DND-41 (cell line): ENCODE results near the gene C3orf20.

ENCODE experiments used
- ATAC-seq: fragments of 200-7000 bp; cut with Tn5 transposase; 3 replicates; pipeline ENCODE4 v1.9.1; 2021; ENCODE audit warnings: low read depth; ENCODE audit not compliant: insufficient read depth
- DNase-seq: peaks from one replicate; pipeline ENCODE4 v3.0.0-alpha.2; 2020
- H2AFZ ChIP-seq: 2 replicates; pipeline ENCODE4 v1.6.0; 2012; ENCODE audit warnings: low read depth, low read length
- H3K27ac ChIP-seq: 2 replicates; pipeline ENCODE4 v1.5.1; 2012; ENCODE audit warnings: low read length, inconsistent platforms
- H3K27me3 ChIP-seq: fragments of 200-600 bp; sonication (generic); 2 replicates; pipeline ENCODE4 v1.6.0; 2012; ENCODE audit warnings: low read length, mild to moderate bottlenecking, inconsistent platforms; ENCODE audit not compliant: insufficient read depth, poor library complexity
- H3K36me3 ChIP-seq: 2 replicates; pipeline ENCODE4 v1.5.1; 2012; ENCODE audit warnings: low read length, inconsistent platforms; ENCODE audit not compliant: insufficient read depth
- H3K4me1 ChIP-seq: 2 replicates; pipeline ENCODE4 v1.5.1; 2012; ENCODE audit warnings: mild to moderate bottlenecking, low read length; ENCODE audit not compliant: insufficient read depth
- H3K4me2 ChIP-seq: 2 replicates; pipeline ENCODE4 v1.6.0; 2012; ENCODE audit warnings: mild to moderate bottlenecking, moderate library complexity, low read length, inconsistent platforms; ENCODE audit not compliant: insufficient read depth
- H3K4me3 ChIP-seq, 2 experiments: fragments of 200-600 bp in 1 of 2; shearing (Covaris generic) in 1 of 2; 2 replicates each; pipeline ENCODE4 v1.5.1; 2012 to 2016; ENCODE audit warnings: inconsistent platforms in 2 of 2, low read length in 2 of 2, mild to moderate bottlenecking in 2 of 2, low read depth in 1 of 2, moderate library complexity in 1 of 2
- H3K79me2 ChIP-seq: 2 replicates; pipeline ENCODE4 v1.6.0; 2012; ENCODE audit warnings: low read length, inconsistent platforms; ENCODE audit not compliant: insufficient read depth
- H3K9ac ChIP-seq: 2 replicates; pipeline ENCODE4 v1.6.0; 2012; ENCODE audit warnings: low read depth, mild to moderate bottlenecking, inconsistent platforms, low read length, moderate library complexity
- H3K9me3 ChIP-seq: 2 replicates; pipeline ENCODE4 v1.5.1; 2012; ENCODE audit warnings: low read length, moderate library complexity, mild to moderate bottlenecking, inconsistent platforms; ENCODE audit not compliant: insufficient read depth, severe bottlenecking
- H4K20me1 ChIP-seq: 2 replicates; pipeline ENCODE4 v1.6.0; 2012; ENCODE audit warnings: low read length; ENCODE audit not compliant: insufficient read depth
- EZH2 ChIP-seq: IDR thresholded peaks from 3 replicates; pipeline ENCODE4 v1.6.1; 2012; ENCODE audit warnings: borderline replicate concordance, low read depth, mild to moderate bottlenecking, moderate library complexity, low read length, inconsistent platforms; ENCODE audit not compliant: severe bottlenecking
- TF ChIP-seq, protein P1 (sequence below): IDR thresholded peaks from 2 replicates; pipeline ENCODE4 v1.5.1; 2012; ENCODE audit warnings: borderline replicate concordance, low read length, moderate library complexity, mild to moderate bottlenecking; ENCODE audit not compliant: poor library complexity, severe bottlenecking; ENCODE audit errors: extremely low read depth

C3orf20 gene

GRCh38 chr3:14783480-14784086, 108.6 kb downstream of the C3orf20 start:
- Histone ChIP-seq H3K4me2 (no peak overlapping the region), H3K4me3 (no peak overlapping the region), H3K36me3 (no peaks in the 10 kb centered on the region), H3K9ac (no peak overlapping the region), H3K79me2 (no peaks in the 10 kb centered on the region), H2AFZ (no peak overlapping the region), H3K27ac (no peak overlapping the region), H3K4me1 (no peaks in the 10 kb centered on the region), H4K20me1 (no peaks in the 10 kb centered on the region), H3K9me3 (peaks cover 7% of the 10 kb centered on the region), H3K27me3 (no peaks in the 10 kb centered on the region)
- no peak for DNase-seq
- TF ChIP-seq, protein P1, sequence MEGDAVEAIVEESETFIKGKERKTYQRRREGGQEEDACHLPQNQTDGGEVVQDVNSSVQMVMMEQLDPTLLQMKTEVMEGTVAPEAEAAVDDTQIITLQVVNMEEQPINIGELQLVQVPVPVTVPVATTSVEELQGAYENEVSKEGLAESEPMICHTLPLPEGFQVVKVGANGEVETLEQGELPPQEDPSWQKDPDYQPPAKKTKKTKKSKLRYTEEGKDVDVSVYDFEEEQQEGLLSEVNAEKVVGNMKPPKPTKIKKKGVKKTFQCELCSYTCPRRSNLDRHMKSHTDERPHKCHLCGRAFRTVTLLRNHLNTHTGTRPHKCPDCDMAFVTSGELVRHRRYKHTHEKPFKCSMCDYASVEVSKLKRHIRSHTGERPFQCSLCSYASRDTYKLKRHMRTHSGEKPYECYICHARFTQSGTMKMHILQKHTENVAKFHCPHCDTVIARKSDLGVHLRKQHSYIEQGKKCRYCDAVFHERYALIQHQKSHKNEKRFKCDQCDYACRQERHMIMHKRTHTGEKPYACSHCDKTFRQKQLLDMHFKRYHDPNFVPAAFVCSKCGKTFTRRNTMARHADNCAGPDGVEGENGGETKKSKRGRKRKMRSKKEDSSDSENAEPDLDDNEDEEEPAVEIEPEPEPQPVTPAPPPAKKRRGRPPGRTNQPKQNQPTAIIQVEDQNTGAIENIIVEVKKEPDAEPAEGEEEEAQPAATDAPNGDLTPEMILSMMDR: no peak
- no peak for TF ChIP-seq EZH2
- no peak for ATAC-seq

DNA sequence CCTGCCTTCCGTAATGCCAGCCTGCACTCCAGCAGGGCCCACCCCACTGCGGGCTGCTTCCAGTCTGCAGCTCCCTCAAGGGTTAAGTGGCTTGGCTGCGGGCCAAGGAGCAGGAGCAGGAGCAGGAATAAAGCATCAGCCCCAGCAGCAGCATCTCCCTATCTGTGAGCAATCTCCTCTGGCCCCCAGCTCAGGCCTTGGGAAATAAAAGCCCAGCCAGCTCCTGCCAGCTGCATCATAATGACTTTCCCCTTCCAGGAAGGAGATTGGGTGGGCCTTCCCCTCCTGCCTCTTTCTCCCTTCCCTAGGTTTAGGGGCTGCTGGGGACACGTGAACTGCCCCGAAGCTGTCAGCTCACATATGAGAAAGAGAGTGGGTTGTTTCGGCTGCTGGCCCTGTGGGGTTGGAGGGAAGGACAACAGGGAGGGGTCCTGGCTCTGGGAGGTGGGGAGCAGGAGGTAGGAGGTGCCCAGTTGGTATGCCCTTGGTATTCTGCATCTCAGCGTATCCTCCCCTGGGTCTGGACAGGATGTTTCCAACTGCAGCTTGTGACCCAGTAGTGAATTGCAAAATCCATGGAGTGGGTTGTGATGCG, 109.2 kb downstream of the C3orf20 start:
- DNase-seq (no peak), ATAC-seq (no peak)
- Histone ChIP-seq H3K9me3 (peaks cover 2% of the 10 kb centered on the region), H3K4me3 (no peak overlapping the region), H2AFZ (no peak overlapping the region), H3K36me3 (no peaks in the 10 kb centered on the region), H3K9ac (no peak overlapping the region), H3K27me3 (no peaks in the 10 kb centered on the region), H3K4me2 (no peak overlapping the region), H3K27ac (no peak overlapping the region), H3K4me1 (no peaks in the 10 kb centered on the region), H4K20me1 (no peaks in the 10 kb centered on the region), H3K79me2 (no peaks in the 10 kb centered on the region)
- no peak for TF ChIP-seq EZH2
- TF ChIP-seq, protein P1: no peak

- H4K20me1 ChIP-seq: no peaks in the 10 kb centered on the region
- H3K4me1 ChIP-seq: no peaks in the 10 kb centered on the region
- no peak for DNase-seq
- H3K4me3 ChIP-seq: no peak overlapping the region
- no peak for ATAC-seq
- no peak overlapping the region for H2AFZ ChIP-seq
- H3K9me3 ChIP-seq: no peaks in the 10 kb centered on the region
- H3K79me2 ChIP-seq: no peaks in the 10 kb centered on the region
- no peak overlapping the region for H3K4me2 ChIP-seq
- H3K27ac ChIP-seq: no peak overlapping the region
- TF ChIP-seq EZH2: no peak
- TF ChIP-seq, protein P1: no peak
- no peaks in the 10 kb centered on the region for H3K36me3 ChIP-seq
- no peaks in the 10 kb centered on the region for H3K27me3 ChIP-seq
- H3K9ac ChIP-seq: no peak overlapping the region
These were observed 110.5 kb downstream of the C3orf20 start for GRCh38 chr3:14785207-14786155.
